HG03575 (cell line): ENCODE results near the gene TEX52.
"Not testable (repeated sequence)": the region's sequence is repeated elsewhere in the genome, so short reads cannot be mapped to it uniquely, and the experiment has no call there.

ENCODE experiments used
- ATAC-seq: cut with Tn5 transposase; IDR thresholded peaks from one replicate; pipeline ENCODE4 v1.9.1; 2021; ENCODE audit not compliant: unreplicated experiment, insufficient number of reproducible peaks, low FRiP score; ENCODE audit errors: extremely low read depth

TEX52 gene

DNA sequence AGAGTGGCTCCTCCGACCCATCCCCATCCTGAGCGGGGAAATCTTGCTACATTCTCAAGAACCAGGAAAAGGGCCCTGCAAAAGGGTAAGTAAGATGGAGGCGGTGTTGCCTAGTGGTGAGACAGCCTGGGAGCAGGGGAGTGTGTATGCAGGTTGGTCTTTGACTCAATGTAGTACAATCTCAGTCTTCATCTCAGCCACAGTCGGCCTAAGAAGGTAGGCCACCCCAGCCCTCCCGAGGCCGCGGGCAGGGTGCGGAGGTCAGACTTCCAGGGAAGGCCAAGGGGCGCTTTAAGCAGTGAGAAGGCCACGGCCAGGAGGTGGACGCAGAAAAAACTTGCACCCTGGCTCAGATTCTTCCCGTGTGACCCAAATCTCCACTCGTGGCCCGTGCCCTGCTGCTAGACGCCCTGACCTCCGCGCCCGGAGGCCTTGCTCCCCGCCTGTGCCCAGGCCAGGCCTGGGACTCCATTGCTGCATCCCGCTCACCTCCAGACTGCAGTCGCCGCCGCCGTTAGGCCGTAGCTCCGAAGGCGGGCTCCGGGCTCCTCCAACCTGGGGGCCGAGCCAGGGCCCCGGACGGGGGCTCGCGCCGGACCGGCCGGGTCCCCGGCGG is 19.7 kb upstream of the TEX52 start:
- no peak for ATAC-seq

DNA sequence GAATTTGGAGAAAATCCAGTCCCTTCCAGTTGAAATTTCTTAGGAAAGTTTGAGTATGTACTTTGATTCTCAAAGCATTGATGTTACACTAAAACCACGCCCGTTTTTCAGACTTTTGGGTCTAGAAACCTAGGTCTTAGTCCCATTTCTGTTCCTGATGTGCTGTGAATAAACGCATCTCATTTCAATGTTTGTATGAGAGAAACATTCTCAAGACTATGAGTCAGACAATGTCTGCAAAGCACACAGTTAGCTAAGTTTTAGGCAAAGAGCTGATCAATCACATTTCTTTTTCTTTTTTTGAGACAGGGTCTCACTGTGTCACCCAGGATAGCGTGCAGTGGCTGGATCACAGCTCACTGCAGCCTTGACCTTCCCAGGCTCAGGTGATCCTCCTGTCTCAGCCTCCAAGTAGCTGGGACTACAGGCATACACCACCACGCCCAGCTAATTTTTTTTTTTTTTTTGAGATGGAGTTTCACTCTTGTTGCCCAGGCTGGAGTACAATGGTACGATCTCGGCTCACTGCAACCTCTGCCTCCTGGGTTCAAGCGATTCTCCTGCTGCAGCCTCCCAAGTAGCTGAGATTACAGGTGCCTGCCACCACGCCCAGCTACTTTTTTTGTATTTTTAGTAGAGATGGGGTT is 12.3 kb upstream of the TEX52 start:
- ATAC-seq = not testable (repeated sequence)

DNA sequence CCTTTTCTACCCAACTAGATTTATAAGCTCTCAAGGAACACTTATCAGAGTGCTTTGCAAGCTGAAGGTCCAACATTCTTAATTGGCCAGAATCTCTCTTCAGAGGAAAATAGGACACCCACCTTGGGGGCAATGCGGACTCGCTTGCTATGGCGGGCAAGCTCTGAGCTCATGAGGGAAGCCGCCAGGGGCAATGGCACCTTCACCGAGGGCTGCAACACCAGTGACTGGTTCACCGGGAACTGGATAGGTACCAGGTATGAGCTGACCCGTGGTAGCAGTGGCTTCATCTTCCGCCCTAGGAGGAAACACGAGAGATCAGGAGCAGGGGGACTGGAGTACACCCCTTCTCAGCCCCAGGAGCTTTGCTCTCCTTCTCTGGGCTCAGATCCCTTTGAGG is 7.4 kb upstream of the TEX52 start:
- no peak for ATAC-seq

DNA sequence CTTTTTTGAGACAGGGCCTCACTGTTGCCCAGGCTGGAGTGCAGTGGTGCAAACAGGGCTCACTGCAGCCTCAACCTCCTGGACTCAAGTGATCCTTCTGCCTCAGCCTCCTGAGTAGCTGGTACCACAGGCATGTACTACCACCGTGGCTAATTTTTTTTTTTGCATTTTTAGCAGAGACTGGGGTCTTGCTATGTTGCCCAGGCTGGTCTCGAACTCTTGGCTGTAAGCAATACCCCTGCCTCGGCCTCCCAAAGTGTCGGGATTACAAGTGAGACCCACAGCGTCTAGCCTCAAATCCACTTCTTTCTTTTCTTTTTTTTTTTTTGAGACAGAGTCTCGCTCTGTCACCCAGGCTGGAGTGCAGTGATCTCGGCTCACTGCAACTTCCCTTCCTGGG is 6.6 kb upstream of the TEX52 start:
- ATAC-seq = not testable (repeated sequence)

DNA sequence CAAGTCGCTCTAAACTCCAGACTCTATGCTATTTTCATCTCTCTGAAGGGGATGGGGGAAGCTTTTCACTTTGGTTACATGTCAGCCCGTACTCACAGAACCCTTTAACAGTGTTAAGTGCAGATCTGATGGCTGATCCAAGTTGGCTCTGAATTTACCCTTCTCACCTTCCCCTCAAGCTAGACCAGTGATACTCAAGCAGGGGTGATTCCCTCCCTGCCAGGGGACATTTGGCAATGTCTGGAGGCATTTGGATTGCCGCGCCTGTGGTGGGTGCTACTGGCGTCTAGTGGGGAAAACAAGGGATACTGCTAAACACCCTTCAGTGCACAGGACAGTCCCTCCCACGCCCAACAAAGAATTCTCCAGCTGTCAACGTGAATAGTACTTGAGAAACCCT is 6.0 kb upstream of the TEX52 start:
- no peak for ATAC-seq

DNA sequence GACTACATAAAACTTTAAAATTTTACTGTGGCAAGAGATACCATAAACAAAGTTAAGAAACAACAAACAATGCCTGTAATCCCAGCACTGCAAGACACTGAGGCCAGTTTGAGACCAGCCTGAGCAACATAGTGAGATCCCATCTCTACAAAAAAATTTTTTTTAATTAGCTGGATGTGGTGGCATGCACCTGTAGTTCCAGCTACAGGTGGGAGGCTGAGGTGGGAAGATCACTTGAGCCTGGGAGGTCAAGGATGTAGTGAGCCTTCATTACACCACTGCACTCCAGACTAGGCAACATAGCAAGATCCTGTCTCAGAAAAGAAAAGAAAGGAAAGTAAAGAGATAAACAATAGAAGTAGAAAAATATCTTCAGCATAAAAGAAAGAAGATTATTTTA is 3.3 kb upstream of the TEX52 start:
- ATAC-seq = no peak

DNA sequence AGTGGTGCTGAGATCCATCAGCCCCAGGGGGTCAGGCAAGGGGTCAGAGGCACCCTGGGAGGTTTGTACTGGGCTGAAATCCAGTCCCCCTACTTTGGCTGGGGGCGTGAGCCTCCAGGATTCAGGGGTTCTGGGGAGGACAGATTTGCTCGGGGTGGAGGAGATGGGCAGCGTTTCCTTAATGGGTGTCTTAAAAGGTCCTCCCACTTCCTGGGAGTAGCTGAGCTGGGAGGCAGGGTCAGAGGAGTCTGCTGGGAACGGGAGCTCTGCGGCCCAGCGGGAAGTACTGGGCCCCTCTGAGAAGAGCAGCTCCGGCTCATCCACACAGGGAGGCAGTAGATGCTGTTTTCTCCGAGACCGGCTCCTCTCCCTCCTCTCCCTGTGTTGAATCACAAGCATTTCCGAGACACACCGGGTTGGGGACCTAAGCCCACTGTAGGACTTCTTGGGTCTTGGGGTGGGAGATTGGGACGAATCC is 2.1 kb upstream of the TEX52 start:
- no peak for ATAC-seq

DNA sequence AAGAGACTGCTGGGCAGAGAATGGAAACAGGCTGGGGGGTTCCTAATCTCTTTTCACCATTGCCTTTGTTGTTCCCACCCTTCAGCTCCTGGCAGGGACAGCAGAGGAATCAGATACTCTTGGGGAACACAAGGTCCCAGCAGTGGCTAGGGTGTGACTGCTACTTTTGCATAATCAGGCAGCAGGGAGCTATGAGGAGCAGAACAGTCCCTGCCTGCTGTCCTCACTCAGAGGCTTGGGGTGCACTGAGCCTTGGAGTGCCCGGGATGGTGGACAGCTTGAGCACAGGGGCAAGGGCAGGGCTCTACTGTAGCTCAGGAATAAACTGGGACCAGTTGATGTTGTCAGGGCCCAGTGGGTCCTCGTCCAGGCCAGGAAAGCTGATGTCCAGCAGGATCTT is 1.5 kb upstream of the TEX52 start:
- ATAC-seq = no peak

DNA sequence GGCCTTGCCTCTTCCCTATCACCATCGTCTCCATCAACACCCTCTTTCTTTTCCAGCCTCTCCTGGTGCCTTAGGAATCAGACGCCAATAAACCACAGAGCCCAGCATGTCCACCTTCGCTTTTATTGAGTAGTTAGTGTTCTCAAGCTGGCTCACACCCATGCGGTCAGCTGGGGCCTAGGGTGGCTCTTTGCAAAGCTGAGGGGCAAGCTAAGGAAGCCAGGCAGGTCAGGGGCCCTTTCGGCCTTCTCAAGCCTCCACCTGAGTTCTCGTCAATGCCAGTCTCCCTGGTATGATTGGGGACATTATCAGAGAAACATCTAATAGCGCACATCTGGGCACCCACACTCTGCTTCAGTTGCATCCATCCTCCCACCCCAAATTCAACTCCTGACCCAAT is 737 bp upstream of the TEX52 start:
- no peak for ATAC-seq

DNA sequence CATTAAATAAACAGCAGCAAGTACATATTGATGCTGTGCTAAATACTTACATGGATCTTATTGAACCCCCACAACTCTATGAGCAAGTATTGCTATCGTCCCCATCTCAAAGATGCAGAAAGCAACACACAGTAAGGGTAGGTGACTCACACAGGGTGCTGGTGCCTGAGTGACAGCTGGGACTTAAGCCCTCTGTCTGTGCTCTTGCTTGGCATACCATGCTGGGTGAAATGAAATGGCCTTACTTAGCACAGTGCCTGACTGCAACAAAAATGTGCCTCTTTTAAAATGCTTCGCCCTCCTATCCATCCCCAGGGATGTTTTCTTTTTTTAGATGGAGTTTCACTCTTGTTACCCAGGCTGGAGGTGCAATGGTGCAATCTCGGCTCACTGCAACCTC is 788 bp downstream of the TEX52 start:
- no peak for ATAC-seq

DNA sequence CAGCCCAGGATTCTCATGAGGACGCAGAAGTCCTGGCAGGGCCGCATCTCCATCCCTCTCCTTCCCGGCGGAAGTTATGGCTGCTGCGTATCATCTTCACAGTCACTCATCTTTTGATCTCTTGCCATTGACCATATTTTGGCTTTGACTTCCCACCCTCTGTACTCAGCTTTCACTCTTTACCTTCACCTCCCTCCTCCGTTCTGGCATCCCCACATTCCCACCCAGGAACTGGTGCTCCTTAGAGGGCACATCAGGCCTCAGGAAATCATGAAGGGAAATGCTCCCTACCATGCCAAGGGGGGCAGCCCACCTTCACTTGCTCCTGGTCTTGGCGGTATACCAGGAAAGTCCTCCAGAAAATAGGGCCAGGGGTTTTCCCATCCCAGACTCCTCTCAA is 1.3 kb downstream of the TEX52 start:
- no peak for ATAC-seq

DNA sequence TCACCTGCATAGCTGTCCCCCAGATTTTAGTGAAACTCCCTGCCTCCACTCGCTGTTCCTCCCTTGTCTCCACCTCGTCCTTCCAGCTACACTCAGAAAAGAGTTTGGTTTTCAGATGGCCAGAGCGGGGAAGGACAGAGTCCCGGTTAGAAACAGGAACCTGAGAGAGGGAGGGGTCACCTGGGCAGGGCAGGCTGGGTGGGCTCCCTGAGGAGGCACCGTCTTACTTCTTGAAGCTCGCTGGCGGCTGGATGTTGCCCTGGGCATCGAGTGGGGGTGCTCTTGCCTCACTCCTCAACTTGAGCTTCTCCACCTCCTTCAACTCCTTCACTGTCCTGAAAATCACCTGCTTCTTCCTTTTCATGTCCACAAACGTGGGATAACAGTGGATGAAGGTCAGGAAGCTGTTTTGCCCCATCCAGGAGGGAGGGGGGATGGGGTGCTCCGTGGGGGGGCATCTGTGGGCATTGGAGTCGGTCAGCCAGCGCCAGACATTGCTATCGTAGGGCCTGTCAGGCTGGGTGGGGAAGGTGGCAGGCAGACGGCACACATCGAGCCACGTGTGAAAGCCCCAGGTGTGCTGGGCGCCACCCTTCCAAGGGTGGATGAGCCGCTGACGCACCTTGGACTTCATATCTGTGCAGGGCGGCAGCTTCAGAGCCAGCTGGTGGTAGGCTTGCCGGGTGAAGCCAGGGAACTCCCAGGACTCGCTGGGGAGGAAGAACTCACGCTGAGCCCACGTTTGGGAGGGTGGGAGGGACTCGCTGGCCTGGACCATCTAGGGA is 2.0 kb downstream of the TEX52 start:
- no peak for ATAC-seq

DNA sequence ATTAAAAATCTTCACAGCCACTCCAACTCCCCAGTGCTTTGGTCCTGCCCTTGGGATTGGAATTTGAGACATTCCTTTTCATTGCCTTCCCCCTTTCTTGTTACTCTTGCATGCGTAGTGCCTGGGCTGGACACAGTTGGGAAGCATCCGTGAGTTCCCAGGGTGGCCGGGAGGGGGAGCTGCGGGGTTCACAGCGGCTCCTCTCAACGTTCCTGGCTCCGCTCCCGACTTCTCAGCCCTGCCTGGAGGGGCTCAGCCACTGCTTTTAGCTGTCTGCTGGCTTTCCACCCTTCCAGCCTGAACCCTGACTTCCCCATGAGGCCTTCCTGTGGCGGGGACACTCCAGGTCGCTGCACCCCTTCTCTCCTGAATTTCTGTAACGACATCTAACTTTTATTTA is 3.2 kb downstream of the TEX52 start:
- no peak for ATAC-seq

DNA sequence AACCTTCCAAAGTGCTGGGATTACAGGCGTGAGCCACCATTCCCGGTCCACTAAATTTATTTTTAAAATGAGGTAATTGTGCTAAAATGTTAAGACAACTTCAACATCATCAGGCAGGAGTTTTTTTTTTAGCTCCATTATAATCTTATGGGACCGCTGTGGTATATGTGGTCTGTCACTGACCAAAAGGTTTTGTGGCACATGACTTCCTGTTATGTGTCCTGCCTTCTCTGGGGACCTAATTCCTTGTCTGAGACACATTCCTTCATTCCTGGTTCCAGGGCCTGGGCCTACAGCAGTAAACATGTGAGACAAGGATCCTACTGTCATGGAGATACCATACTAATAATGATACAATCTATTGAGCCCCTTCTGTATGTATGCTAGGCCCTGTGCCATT is 4.9 kb downstream of the TEX52 start:
- no peak for ATAC-seq

DNA sequence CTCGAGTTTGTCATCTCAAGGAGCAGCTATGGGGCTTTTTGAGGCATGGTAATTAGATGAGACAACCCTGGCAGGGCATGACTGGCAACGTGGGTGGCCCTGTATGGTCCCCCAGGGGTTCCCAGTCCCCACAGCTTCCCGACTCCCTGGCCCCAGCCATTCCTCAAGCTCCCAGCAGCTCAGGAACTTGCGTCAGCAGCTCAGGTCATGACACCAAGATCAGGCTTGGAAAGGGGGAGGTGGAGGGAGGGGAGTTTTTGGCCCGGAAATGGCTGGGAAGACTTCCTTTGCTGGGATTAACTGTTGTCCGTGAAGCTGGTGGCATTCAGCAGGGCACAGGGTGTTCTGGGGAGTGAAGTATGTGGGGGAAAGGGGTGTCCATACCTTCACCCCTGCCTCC is 11.6 kb downstream of the TEX52 start:
- no peak for ATAC-seq

DNA sequence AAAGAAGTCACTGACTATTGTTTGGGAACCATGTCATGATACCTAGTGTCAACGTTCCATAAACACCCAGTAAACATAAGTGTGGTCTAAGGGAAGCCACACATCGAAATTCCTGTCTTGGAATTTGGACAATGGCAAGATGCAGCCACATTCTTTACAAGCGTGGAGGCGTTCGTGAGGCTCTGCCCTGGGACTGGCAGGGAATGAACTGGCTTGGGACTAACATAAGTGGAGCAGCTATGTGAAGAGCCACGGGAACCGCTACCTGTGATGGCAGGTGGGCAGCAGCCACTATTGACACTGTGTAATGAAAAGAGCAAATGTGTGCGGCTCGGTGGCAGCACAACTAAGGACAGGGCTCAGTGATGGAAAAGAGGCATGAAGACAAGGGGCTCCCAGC is 12.1 kb downstream of the TEX52 start:
- no peak for ATAC-seq

DNA sequence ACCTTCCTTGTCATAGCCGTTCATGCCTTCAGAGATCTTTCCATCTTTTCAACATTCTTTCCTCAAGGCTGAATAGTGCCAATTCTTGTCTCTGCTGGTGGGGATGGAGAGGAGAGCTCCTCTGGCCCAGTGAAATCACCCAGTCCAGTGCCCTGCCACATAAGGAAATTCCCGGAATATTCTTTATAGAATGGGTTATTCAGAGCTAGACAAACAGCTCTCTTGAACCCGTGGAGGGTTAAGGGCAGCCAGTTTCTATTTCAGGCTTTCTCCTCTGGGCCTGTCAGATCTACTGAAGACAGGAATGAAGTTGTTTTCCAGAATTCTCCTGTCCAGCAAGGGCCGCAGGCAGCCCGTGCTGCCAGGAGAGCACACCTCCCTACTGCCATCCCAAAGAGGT is 13.9 kb downstream of the TEX52 start:
- no peak for ATAC-seq

DNA sequence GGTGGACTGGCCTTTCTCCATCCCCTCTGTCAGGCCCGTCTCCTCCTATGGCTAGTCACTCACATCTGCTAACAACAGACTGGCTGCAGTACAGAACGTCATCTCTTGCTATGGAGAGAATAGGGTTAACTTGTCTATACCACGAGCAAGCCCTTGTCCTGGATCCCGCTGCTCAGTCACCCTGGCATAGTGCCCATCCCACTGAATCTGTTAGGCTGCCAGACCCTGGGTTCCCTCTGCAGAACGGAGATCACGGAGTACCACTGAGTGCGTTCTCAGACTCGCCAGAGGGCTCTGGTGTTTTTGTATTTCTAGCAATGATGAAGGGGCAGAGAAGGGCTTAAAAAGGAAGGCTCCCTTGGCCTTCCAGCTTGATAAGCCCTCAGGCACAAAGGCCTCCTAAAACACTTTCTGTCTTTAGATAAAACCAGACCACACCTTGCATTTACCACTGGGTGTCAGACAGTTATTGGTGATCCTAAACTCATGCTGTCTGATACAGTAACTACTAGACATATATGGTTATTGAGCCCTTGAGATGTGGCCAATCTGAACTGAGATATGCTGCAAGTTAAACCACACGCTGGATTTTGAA is 15.7 kb downstream of the TEX52 start:
- no peak for ATAC-seq

DNA sequence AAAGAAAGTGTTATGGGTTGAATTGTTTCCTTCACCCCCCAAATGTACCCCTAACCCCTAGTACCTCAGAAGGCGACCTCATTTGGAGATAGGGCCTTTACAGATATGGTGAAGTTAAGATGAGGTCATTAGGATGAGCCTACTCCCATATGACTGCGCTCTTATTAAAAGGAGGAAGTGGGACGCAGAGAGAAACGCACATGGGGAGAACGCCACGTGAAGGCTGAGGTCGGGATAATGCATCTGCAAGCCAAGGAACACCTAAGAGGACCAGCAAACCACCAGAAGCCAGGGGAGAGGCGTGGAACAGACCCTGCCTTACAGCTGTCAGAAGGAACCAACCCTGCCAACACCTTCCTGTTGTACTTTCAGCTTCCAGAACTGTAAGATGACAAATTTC is 20.3 kb downstream of the TEX52 start:
- ATAC-seq = no peak
